ENCODE data around the gene SYTL1. TPM values are rescaled to one million over a fixed set of nuclear protein-coding genes. Genes with fewer than 3 reads are reported as not detected.

The SYTL1 gene
- total RNA-seq, 1 donor from 2014 or later, result 56.2 TPM

Small RNA genes within 50 kb of the gene (small RNA-seq; reads per million reads assigned to genes)
- not detected for gene RNU6-48P

Other genes starting within 250 kb of the SYTL1 start
- 10.6 TPM for gene SLC9A1, start 186.9 kb upstream of the SYTL1 start, total RNA-seq
- 28.2 TPM for gene WDTC1, start 107.4 kb upstream of the SYTL1 start, total RNA-seq
- gene TMEM222, start 19.9 kb upstream of the SYTL1 start, total RNA-seq, result 30.7 TPM
- gene MAP3K6, start 24.9 kb downstream of the SYTL1 start, total RNA-seq, result 149 TPM
- gene FCN3, start 32.8 kb downstream of the SYTL1 start, total RNA-seq, result 1.7 TPM
- 7.6 TPM for gene CD164L2, start 41.3 kb downstream of the SYTL1 start, total RNA-seq
- 0.74 TPM for gene GPR3, start 50.6 kb downstream of the SYTL1 start, total RNA-seq
- gene WASF2, start 148.1 kb downstream of the SYTL1 start, total RNA-seq, result 58.9 TPM